Measurements from ENCODE around the gene MACROD2.

MACROD2 gene

GRCh38 chr20:15628851-15629353, 1633.6 kb downstream of the MACROD2 start:
- no peak for DNase-seq (ENCODE audit: low spot score)

- no peak for DNase-seq (ENCODE audit: low spot score)
These were observed 1635.0 kb downstream of the MACROD2 start for GRCh38 chr20:15630360-15630759.

DNA sequence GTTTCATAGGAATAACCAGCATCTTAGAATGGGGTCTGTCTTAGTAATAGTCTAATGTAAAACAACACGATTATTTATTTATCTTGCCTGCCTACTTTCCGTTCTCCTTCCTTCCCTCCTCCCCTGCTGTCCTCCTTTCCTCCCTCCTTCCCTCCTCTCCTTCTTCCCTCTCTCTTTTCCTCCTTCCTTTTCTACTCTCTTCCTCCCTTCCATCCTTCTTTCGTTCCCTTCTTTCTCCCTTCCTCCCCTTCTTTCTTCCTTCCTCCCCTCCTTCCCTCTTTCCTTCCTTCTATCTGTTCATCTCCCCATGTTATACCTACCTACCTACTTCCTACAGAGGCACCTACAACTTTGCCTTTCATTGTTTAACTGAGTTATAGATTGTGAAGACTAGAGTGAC, 1637.4 kb downstream of the MACROD2 start:
- no peak for DNase-seq (ENCODE audit: low spot score)

GRCh38 chr20:15634102-15634501, 1638.8 kb downstream of the MACROD2 start:
- no peak for DNase-seq (ENCODE audit: low spot score)

DNA sequence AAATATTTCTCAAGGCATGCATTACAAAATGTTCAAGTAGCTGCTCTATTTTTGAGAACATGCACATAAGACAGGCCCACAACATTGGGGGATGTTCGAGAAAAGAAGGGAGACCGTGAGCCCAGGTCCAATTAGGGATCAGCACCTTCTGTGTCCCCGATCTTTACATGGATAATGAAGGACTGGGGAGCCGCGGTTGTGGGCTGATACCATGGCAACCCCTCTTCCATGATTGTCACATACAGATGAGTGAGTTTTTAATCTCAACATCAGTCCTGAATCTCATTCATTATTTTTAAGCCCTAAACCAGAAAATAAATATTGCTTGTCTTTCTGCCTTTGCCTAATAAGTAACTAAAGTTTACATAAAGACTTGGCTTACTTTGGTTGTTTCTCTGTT, 1642.2 kb downstream of the MACROD2 start:
- no peak for DNase-seq (ENCODE audit: low spot score)

GRCh38 chr20:15637950-15638754, 1642.8 kb downstream of the MACROD2 start:
- peak; percentile 58 for DNase-seq (ENCODE audit: low spot score)

- no peak for DNase-seq (ENCODE audit: low spot score)
These were observed 1643.5 kb downstream of the MACROD2 start for GRCh38 chr20:15638816-15639215.

DNA sequence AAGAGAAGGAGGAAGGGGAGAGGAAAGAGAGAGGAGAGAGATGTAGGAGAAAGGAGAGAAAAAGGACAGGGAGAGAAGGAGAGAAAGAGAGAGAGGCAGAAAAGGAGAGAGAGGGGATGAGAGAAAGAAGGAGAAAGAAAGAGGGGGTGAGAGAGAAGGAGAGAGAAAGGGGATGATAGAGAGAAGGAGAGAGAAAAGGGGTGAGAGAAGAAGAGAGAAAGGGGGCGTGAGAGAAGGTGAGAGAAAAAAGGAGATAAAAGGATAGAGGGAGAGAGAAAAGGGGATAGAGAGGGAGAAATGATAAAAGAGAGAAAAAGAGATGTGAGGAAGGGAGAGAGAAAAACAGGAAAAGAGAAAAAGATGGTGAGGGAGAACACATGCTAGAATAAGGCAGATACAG, 1644.5 kb downstream of the MACROD2 start:
- no peak for DNase-seq (ENCODE audit: low spot score)

GRCh38 chr20:15642109-15642508, 1646.8 kb downstream of the MACROD2 start:
- no peak for DNase-seq (ENCODE audit: low spot score)

DNA sequence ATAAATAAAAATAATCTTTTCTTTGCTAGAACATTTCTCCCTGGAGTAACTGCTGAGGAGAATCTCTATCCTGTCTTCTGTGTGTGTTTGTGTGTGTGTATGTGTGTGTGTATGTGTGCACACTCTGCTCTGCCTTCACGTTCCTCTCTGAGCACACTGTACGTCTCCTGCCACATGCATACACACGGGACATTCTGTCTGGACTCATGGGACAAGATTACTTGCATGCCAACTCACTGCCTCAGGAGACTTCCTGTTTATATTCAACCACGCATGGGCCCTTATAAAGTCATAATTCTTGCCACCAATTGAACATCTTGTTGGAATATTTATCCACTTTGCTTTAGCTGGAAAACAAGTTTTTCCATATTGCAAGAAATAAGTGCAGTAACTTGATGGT, 1647.4 kb downstream of the MACROD2 start:
- DNase-seq (ENCODE audit: low spot score) = peak; percentile 48

DNA sequence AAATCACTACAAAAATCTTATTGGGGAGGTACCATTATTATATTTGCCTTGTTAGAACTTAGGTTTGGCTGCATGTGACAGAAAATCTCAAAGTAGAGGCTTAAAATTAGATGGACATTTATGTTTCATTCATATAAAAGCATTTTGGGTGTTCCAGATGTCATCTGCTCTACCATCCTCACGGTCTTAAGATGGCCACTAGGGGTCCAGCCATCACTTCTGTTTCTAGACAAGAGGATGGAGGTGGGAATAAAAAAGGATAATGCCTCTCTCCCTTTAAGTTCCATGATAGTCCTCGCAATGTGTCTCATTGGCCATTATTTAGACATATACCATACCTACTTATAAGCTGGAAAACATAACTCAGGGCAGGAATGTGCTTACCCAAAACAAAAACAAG, 1648.4 kb downstream of the MACROD2 start:
- no peak for DNase-seq (ENCODE audit: low spot score)

- DNase-seq (ENCODE audit: low spot score) = no peak
These were observed 1650.5 kb downstream of the MACROD2 start for GRCh38 chr20:15645816-15646215.

DNA sequence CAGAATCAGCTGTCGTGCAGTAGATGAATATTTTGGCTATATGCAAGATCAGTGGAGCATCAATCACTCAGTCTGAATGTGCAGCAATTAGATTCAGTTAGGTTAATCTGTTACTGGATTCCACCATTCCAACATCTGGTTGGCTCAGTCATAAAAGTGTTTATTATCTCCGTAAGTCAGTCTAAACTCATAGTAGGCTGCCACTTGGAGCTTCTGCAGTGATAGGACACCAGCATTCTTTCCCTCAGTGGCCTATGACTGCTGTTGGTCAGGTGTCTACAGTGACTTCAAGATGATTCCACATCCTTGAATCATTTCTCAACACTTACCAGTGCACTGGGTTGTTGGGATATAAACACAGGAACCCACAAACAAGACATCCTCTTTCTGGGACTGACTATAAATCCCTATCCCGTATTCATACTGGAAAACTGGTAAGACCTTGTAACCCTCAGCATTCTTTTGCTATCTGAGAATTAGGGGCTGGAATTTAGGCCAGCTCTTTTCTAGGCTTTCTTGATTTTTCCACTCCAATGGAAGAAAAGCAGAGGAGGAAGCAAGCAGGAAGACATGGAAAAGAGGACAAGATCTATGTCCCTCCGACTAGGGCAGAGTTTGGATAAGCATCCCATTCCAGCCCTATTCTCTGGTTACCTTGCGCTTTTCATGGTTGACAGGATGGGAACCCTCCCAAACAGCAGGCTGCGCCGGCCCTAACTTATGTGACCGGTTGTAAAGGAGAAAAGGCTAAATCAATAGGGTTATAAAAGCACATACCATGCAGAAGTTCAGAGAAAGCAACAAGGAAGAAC, 1658.3 kb downstream of the MACROD2 start:
- DNase-seq (ENCODE audit: low spot score) = peak; percentile 64

DNA sequence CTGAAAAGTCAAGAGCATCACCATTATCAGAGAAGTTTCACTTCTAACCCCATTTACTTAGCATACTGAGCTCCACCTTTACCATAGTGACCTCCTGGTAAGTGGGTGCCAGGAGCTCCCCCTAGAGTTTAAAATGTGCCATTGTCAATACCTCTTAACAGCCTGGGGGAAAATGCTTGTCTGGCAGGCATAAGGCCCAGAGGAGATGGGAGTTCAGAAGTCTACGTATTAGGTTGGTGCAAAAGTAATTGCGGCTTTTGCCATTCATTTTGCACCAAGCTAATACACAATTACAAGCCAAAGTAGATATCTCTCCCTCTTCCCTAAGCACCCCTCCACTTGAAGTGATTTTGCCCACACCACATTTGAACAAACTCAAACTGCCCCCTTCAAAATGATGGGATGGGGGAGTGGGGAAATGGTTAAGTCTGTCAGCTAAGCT, 1658.9 kb downstream of the MACROD2 start:
- DNase-seq (ENCODE audit: low spot score) = peak; percentile 73

DNA sequence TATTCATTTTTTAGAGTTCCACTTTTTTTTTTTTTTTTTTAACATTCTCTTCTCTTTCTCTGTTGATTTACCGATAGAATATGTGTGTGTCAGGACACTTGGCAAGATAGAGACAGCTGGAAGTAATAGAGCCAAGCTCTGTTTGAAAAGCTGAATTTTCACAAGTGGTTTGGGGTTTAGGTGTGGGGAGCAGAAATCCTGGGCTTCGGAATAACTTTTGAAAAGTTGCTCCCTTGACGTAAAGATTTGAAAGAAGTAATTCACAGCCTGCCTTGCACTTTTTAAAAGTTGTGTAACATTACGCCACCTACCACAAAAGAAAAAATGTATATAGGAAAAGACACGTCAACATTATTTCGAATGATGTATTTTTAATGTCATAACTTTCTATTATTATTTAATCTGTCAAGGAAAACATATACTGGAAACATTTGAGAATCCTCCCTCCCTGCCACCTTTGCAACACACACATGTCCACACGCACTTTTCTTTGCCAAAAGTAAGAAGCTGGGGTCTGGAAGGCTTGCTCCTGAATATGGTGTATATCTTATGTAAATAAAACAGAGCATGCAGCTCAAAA, 1660.1 kb downstream of the MACROD2 start:
- no peak for DNase-seq (ENCODE audit: low spot score)

GRCh38 chr20:15656124-15656523, 1660.8 kb downstream of the MACROD2 start:
- DNase-seq (ENCODE audit: low spot score) = no peak

DNA sequence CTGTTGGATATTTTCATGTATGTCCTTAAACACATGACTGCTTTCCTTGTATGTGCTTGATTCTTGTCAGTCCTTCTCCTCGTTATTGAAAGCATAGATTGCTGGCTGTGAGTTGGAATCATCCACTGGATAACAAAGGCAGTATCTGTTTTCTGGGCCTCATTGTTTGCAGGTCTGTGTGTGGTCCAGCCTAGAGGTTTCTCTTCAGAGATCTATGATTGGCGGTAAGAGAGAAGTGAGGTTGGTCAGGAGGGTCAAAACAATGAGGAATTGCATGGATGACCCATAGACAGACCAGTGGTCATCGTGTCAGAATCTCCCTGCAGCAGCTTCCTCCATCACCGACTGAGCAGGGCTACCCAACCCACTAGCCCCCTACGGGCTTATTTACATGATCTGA, 1663.0 kb downstream of the MACROD2 start:
- DNase-seq (ENCODE audit: low spot score) = no peak

GRCh38 chr20:15673206-15673605, 1677.9 kb downstream of the MACROD2 start:
- DNase-seq (ENCODE audit: low spot score) = peak; percentile 89

DNA sequence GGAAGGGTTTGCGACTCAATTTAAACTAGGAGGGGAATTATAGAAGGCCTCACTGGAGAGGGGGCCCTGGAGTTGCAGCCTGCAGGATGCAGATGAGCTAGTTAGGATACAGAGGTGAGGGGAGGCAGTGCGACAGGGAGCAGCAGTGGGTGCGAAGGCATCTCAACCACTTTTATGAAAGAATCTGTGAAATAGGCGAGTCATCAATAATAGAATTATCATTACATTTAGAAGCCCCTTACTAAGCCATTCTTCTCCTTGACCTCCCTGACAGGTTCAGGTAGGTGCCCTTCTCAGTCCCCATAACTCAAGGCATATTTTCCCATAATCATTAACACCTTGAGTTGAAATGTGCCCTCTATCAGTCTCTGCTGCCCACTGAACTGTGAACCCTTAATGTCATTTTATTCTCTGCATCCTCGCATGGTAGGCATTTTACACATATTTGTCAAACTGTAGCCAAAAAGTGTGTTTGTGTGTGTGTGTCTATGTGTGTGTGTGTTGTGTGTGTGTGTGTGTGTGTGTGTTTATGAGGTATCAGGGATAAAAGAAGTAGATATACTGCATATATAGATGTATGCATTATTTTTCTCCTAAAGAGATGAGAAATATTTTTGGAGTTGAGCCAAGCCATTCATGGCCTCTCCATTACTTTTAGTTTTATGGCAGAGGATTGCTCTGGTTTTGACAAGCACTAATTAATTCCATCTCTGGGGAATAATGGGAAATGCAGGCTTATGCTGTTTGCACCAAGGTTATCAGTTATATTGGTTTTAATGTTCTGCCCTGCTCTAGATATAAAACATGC, 1679.1 kb downstream of the MACROD2 start:
- peak; percentile 65 for DNase-seq (ENCODE audit: low spot score)

DNA sequence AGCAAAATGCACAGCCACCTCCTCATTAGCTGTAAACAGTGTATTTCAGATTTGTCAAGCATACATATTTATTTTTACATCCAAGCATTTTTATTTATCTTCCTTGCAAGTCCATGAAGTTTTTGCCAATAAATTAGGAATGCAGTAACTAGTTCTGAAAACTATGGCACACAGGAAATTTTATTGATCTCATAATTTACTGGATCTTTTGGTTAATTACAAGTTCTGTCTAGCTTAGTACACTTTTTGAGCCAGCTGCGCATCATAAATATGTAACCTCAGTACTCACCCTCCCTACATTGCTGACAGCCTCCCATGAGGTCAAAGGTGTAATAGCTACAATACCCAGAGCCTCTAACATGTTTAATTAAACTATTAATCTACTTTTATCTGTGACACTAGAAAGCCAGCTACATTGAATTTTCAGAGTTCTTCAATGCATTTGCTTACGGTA, 1679.8 kb downstream of the MACROD2 start:
- no peak for DNase-seq (ENCODE audit: low spot score)

- peak; percentile 38 for DNase-seq (ENCODE audit: low spot score)
These were observed 1680.6 kb downstream of the MACROD2 start for GRCh38 chr20:15675813-15676484.

All from kidney tubule cell (primary cell).